H9 (cell line): Measurements from ENCODE around the gene VSTM4. TPM values are rescaled to one million over a fixed set of nuclear protein-coding genes. Genes with fewer than 3 reads are reported as not detected.

Source experiments
- DNase-seq: peaks from one replicate; pipeline ENCODE4 v3.0.0-alpha.2; 2017
- H2AFZ ChIP-seq: one replicate; pipeline ENCODE4 v1.6.1; 2013; ENCODE audit warnings: mild to moderate bottlenecking, low read length, control low read depth, moderate library complexity
- H2AK5ac ChIP-seq: 2 replicates; pipeline ENCODE4 v1.6.1; 2013; ENCODE audit warnings: low read length, control low read depth, mixed read lengths; ENCODE audit not compliant: insufficient read length
- H2BK120ac ChIP-seq: one replicate; pipeline ENCODE4 v1.6.1; 2013; ENCODE audit warnings: low read depth, mild to moderate bottlenecking, low read length, control low read depth, inconsistent platforms; ENCODE audit not compliant: poor library complexity, severe bottlenecking
- H2BK12ac ChIP-seq: 2 replicates; pipeline ENCODE4 v1.6.1; 2013; ENCODE audit warnings: low read length, control low read depth, mixed read lengths, low read depth; ENCODE audit not compliant: insufficient read length
- H2BK15ac ChIP-seq: 2 replicates; pipeline ENCODE4 v1.6.1; 2013; ENCODE audit warnings: low read depth, low read length, control low read depth
- H2BK20ac ChIP-seq: one replicate; pipeline ENCODE4 v1.6.1; 2013; ENCODE audit warnings: low read depth, mild to moderate bottlenecking, low read length, control low read depth, inconsistent platforms; ENCODE audit not compliant: poor library complexity, severe bottlenecking
- H2BK5ac ChIP-seq: 2 replicates; pipeline ENCODE4 v1.6.1; 2013; ENCODE audit warnings: low read length, control low read depth, mixed read lengths; ENCODE audit not compliant: insufficient read length
- H3K14ac ChIP-seq: 2 replicates; pipeline ENCODE4 v1.6.1; 2013; ENCODE audit warnings: low read length, control low read depth; ENCODE audit not compliant: insufficient read depth
- H3K18ac ChIP-seq: 2 replicates; pipeline ENCODE4 v1.6.1; 2013; ENCODE audit warnings: low read depth, mild to moderate bottlenecking, mixed read lengths, low read length, control low read depth; ENCODE audit not compliant: insufficient read length
- H3K23ac ChIP-seq: 2 replicates; pipeline ENCODE4 v1.6.1; 2013; ENCODE audit warnings: low read length, control low read depth, mixed read lengths, low read depth; ENCODE audit not compliant: insufficient read length
- H3K23me2 ChIP-seq: 2 replicates; pipeline ENCODE4 v1.6.1; 2013; ENCODE audit warnings: low read depth, mild to moderate bottlenecking, mixed read lengths, low read length, control low read depth; ENCODE audit not compliant: insufficient read length, poor library complexity, severe bottlenecking
- H3K27ac ChIP-seq: 2 replicates; pipeline ENCODE4 v1.5.1; 2013; ENCODE audit warnings: low read length, control low read depth, mixed read lengths, low read depth; ENCODE audit not compliant: insufficient read length
- H3K27me3 ChIP-seq: 2 replicates; pipeline ENCODE4 v1.6.1; 2013; ENCODE audit warnings: low read length, control low read depth, inconsistent platforms; ENCODE audit not compliant: insufficient read depth
- H3K4ac ChIP-seq: 2 replicates; pipeline ENCODE4 v1.6.1; 2013; ENCODE audit warnings: low read depth, mild to moderate bottlenecking, control low read depth, inconsistent platforms, low read length, moderate library complexity
- H3K4me1 ChIP-seq: 2 replicates; pipeline ENCODE4 v1.6.1; 2013; ENCODE audit warnings: low read length, control low read depth, inconsistent platforms; ENCODE audit not compliant: insufficient read depth
- H3K4me2 ChIP-seq: 2 replicates; pipeline ENCODE4 v1.6.1; 2013; ENCODE audit warnings: low read length, control low read depth, mixed read lengths; ENCODE audit not compliant: insufficient read length, insufficient read depth
- H3K56ac ChIP-seq: 2 replicates; pipeline ENCODE4 v1.6.1; 2013; ENCODE audit warnings: low read depth, mild to moderate bottlenecking, mixed read lengths, low read length, control low read depth; ENCODE audit not compliant: insufficient read length
- H3K79me1 ChIP-seq: 2 replicates; pipeline ENCODE4 v1.6.1; 2013; ENCODE audit warnings: low read depth, mild to moderate bottlenecking, moderate library complexity, low read length, control low read depth, inconsistent platforms; ENCODE audit not compliant: insufficient read depth, poor library complexity, severe bottlenecking
- H3K79me2 ChIP-seq: 2 replicates; pipeline ENCODE4 v1.6.1; 2013; ENCODE audit warnings: low read length, control low read depth, inconsistent platforms; ENCODE audit not compliant: insufficient read depth
- H3K9ac ChIP-seq: 2 replicates; pipeline ENCODE4 v1.6.1; 2013; ENCODE audit warnings: low read length, control low read depth, mixed read lengths; ENCODE audit not compliant: insufficient read length; ENCODE audit errors: extremely low read depth
- H3K9me3 ChIP-seq: one replicate; pipeline ENCODE4 v1.6.1; 2013; ENCODE audit warnings: low read depth, low read length, inconsistent platforms; ENCODE audit not compliant: control insufficient read depth
- H3T11ph ChIP-seq: one replicate; pipeline ENCODE4 v1.6.1; 2013; ENCODE audit warnings: mild to moderate bottlenecking, low read length, control low read depth, inconsistent platforms
- H4K20me1 ChIP-seq: one replicate; pipeline ENCODE4 v1.6.1; 2013; ENCODE audit not compliant: control insufficient read depth, insufficient read length, insufficient read depth
- H4K5ac ChIP-seq: 2 replicates; pipeline ENCODE4 v1.6.1; 2013; ENCODE audit warnings: low read depth, mild to moderate bottlenecking, mixed read lengths, low read length, control low read depth; ENCODE audit not compliant: insufficient read length
- H4K8ac ChIP-seq: replicated peaks from 2 replicates; pipeline ENCODE4 v1.6.1; 2013; ENCODE audit warnings: low read length, control low read depth, mixed read lengths, low read depth; ENCODE audit not compliant: insufficient read length
- H4K91ac ChIP-seq: 2 replicates; pipeline ENCODE4 v1.6.1; 2013; ENCODE audit warnings: low read depth, mild to moderate bottlenecking, moderate library complexity, mixed read lengths, low read length, control low read depth; ENCODE audit not compliant: insufficient read length
- H3K27ac Mint-ChIP-seq, 3 experiments: 2 replicates in 2 of 3; 3 replicates in 1 of 3; pipeline ENCODE4 v1.8.0; 2020 to 2021; ENCODE audit warnings: mixed read lengths in 3 of 3, mild to moderate bottlenecking in 1 of 3, moderate library complexity in 1 of 3
- H3K27me3 Mint-ChIP-seq: 2 replicates; pipeline ENCODE4 v1.8.0; 2021; ENCODE audit warnings: low read depth, mild to moderate bottlenecking, moderate library complexity, mixed read lengths
- H3K36me3 Mint-ChIP-seq, 3 experiments: 2 replicates in 2 of 3; 3 replicates in 1 of 3; pipeline ENCODE4 v1.8.0; 2020 to 2021; ENCODE audit warnings: low read depth in 3 of 3, mixed read lengths in 3 of 3; ENCODE audit not compliant: insufficient read depth in 1 of 3
- H3K4me1 Mint-ChIP-seq, 2 experiments: 2 replicates each; pipeline ENCODE4 v1.8.0; 2020; ENCODE audit warnings: mixed read lengths in 2 of 2
- H3K4me3 Mint-ChIP-seq, 2 experiments: 2 replicates in 1 of 2; 3 replicates in 1 of 2; pipeline ENCODE4 v1.8.0; 2020 to 2021; ENCODE audit warnings: mild to moderate bottlenecking in 2 of 2, mixed read lengths in 2 of 2, moderate library complexity in 1 of 2
- H3K9me3 Mint-ChIP-seq, 2 experiments: 2 replicates in 1 of 2; 3 replicates in 1 of 2; pipeline ENCODE4 v1.8.0; 2020; ENCODE audit warnings: mild to moderate bottlenecking in 2 of 2, mixed read lengths in 2 of 2, moderate library complexity in 1 of 2
- CTCF ChIP-seq: fragments of 200-600 bp; sonication (generic); conservative IDR thresholded peaks from 3 replicates; pipeline ENCODE4 v1.8.0; 2021; ENCODE audit warnings: antibody characterized with exemption, mild to moderate bottlenecking
- WGBS: extraction: QIAGEN DNeasy Blood & Tissue Kit; methylation state at CpG from one replicate; pipeline ENCODE4 v1.1.7; 2013; ENCODE audit warnings: missing lambda C conversion rate, low lambda C conversion rate, mixed read lengths; ENCODE audit not compliant: insufficient read length; ENCODE audit errors: extremely low coverage; 5-methylcytosine and 5-hydroxymethylcytosine counted together
- total RNA-seq: library from RNA; stranded (reverse); gene quantifications from 2 replicates; pipeline ENCODE4 v1.2.1, GENCODE V29; 2021

Gene VSTM4
- total RNA-seq, 1 experiment from 2014 or later, result 0.44 TPM

GRCh38 chr10:48970046-48970445 is 145.3 kb downstream of the VSTM4 start:
- H3K79me2 ChIP-seq, result no peaks in the 10 kb centered on the region
- no peak overlapping the region for H3K9ac ChIP-seq
- H3K4me2 ChIP-seq, result no peak overlapping the region
- no peak overlapping the region for H4K91ac ChIP-seq
- peaks cover 4% of the 10 kb centered on the region for H3K27me3 Mint-ChIP-seq
- no peak overlapping the region for H2AK5ac ChIP-seq
- no peak overlapping the region for H3T11ph ChIP-seq
- no peak overlapping the region for H2BK120ac ChIP-seq
- no peaks in the 10 kb centered on the region for H3K79me1 ChIP-seq
- no peaks in the 10 kb centered on the region for H3K4me1 Mint-ChIP-seq
- H3K18ac ChIP-seq, result no peak overlapping the region
- no peaks in the 10 kb centered on the region; a peak in 1 of 7 replicates for H3K36me3 Mint-ChIP-seq
- H4K5ac ChIP-seq, result no peak overlapping the region
- no peak for DNase-seq
- H3K56ac ChIP-seq, result no peak overlapping the region
- no peak for TF ChIP-seq CTCF
- no peaks in the 10 kb centered on the region for H3K23me2 ChIP-seq
- H3K4me3 Mint-ChIP-seq, result no peak overlapping the region
- no peaks in the 10 kb centered on the region for H3K9me3 Mint-ChIP-seq
- H3K23ac ChIP-seq, result no peak overlapping the region
- no peak overlapping the region for H2BK20ac ChIP-seq
- no peak overlapping the region for H4K8ac ChIP-seq
- no peak overlapping the region for H2BK15ac ChIP-seq
- H3K27ac ChIP-seq, result no peak overlapping the region
- H3K4me1 ChIP-seq, result no peaks in the 10 kb centered on the region
- H3K4ac ChIP-seq, result no peak overlapping the region
- H4K20me1 ChIP-seq, result no peaks in the 10 kb centered on the region
- no peak overlapping the region for H2BK5ac ChIP-seq
- H3K27ac Mint-ChIP-seq, result no peak overlapping the region
- H2BK12ac ChIP-seq, result no peak overlapping the region
- H3K9me3 ChIP-seq, result no peaks in the 10 kb centered on the region
- no peak overlapping the region; the same call in 1 of the 2 replicates for H3K14ac ChIP-seq
- no peaks in the 10 kb centered on the region for H3K27me3 ChIP-seq
- no CpG with 5 or more reads among the region's 14 CpGs for WGBS
- H2AFZ ChIP-seq, result no peak overlapping the region
